MM.1S (cell line): ENCODE data around the gene RMDN3.

Experiments
- CTCF ChIP-seq: fragments of 300-600 bp; sonication (generic); IDR thresholded peaks from 2 replicates; pipeline ENCODE4 v1.5.1; 2016; ENCODE audit warnings: antibody characterized with exemption, low read length, mixed read lengths
- EZH2phosphoT487 ChIP-seq: fragments of 300-600 bp; sonication (generic); IDR thresholded peaks from 2 replicates; pipeline ENCODE4 v1.6.1; 2018; ENCODE audit warnings: antibody characterized with exemption, low read length

- no peak for TF ChIP-seq EZH2phosphoT487
- no peak for TF ChIP-seq CTCF
These were observed 7.1 kb downstream of the RMDN3 start for GRCh38 chr15:40747685-40748631.
